NB4 (cell line): ENCODE data around the gene NCAM2.

Experiments used
- DNase-seq: peaks from one replicate; pipeline ENCODE4 v3.0.0; 2010; ENCODE audit warnings: low read depth
- H3K4me3 ChIP-seq: one replicate; pipeline ENCODE4 v1.5.1; 2011; ENCODE audit warnings: mild to moderate bottlenecking, low read depth, low read length, moderate library complexity
- CTCF ChIP-seq: IDR thresholded peaks from one replicate; pipeline ENCODE4 v1.5.1; 2012; ENCODE audit warnings: low read depth, low read length
- MAX ChIP-seq: IDR thresholded peaks from 2 replicates; pipeline ENCODE4 v1.6.1; 2011; ENCODE audit warnings: low read depth, low read length
- MYC ChIP-seq: IDR thresholded peaks from 2 replicates; pipeline ENCODE4 v1.6.1; 2011; ENCODE audit warnings: low read depth, low read length
- POLR2A ChIP-seq: IDR thresholded peaks from 2 replicates; pipeline ENCODE4 v1.6.1; 2011; ENCODE audit warnings: mild to moderate bottlenecking; ENCODE audit not compliant: insufficient read length; ENCODE audit errors: extremely low read depth

NCAM2 gene

GRCh38 chr21:21286170-21286798 is 288.1 kb downstream of the NCAM2 start:
- no peak overlapping the region for H3K4me3 ChIP-seq
- DNase-seq, result no peak
- TF ChIP-seq MYC (no peak), POLR2A (no peak), MAX (no peak), CTCF (no peak)

GRCh38 chr21:21290751-21291150 is 292.5 kb downstream of the NCAM2 start:
- TF ChIP-seq MYC (no peak), POLR2A (no peak), CTCF (no peak), MAX (no peak)
- no peak for DNase-seq
- H3K4me3 ChIP-seq, result no peak overlapping the region

- no peak for TF ChIP-seq MAX
- TF ChIP-seq MYC, result no peak
- no peak for TF ChIP-seq CTCF
- TF ChIP-seq POLR2A, result no peak
- DNase-seq, result no peak
These were observed 293.8 kb downstream of the NCAM2 start for GRCh38 chr21:21291883-21292569.

GRCh38 chr21:21295303-21295702 is 297.1 kb downstream of the NCAM2 start:
- TF ChIP-seq CTCF (no peak), MYC (no peak), MAX (no peak), POLR2A (no peak)
- H3K4me3 ChIP-seq, result no peak overlapping the region
- DNase-seq, result no peak

More at GRCh38 chr21:21291883-21292569, 293.8 kb downstream of the NCAM2 start:
- no peak overlapping the region for H3K4me3 ChIP-seq

GRCh38 chr21:21297211-21297610 is 299.0 kb downstream of the NCAM2 start:
- TF ChIP-seq MAX (no peak), CTCF (no peak), POLR2A (no peak), MYC (no peak)
- DNase-seq, result no peak
- H3K4me3 ChIP-seq, result no peak overlapping the region
